Keratinocyte (primary cell): ENCODE data around the gene POTEI. TPM values are rescaled to one million over a fixed set of nuclear protein-coding genes. Genes with fewer than 3 reads are reported as not detected.
"Not testable (repeated sequence)": the region's sequence is repeated elsewhere in the genome, so short reads cannot be mapped to it uniquely, and the experiment has no call there.

Experiments
- DNase-seq: peaks from one replicate; pipeline ENCODE4 v3.0.0-alpha.2; 2011; ENCODE audit warnings: low read depth, missing footprints, low spot score
- FAIRE-seq: peaks from 2 replicates; lab custom pipeline; 2011; peaks lifted over from hg19 to GRCh38; lab: Jason Lieb, UNC
- H2AFZ ChIP-seq: 2 replicates; pipeline ENCODE4 v1.6.0; 2012; ENCODE audit warnings: low read length, control low read depth, inconsistent platforms; ENCODE audit not compliant: control insufficient read depth
- H3K27ac ChIP-seq: 2 replicates; pipeline ENCODE4 v1.5.1; 2011; ENCODE audit warnings: low read length; ENCODE audit not compliant: control insufficient read depth, insufficient read depth
- H3K27me3 ChIP-seq: 3 replicates; pipeline ENCODE4 v1.6.0; 2011; ENCODE audit warnings: low read length; ENCODE audit not compliant: control insufficient read depth, insufficient read depth; ENCODE audit errors: extremely low read depth
- H3K36me3 ChIP-seq, 2 experiments: 2 replicates in 1 of 2; 3 replicates in 1 of 2; pipeline ENCODE4 v1.5.1; 2011; ENCODE audit warnings: low read length in 2 of 2, mild to moderate bottlenecking in 1 of 2; ENCODE audit not compliant: control insufficient read depth in 2 of 2, insufficient read depth in 2 of 2; ENCODE audit errors: extremely low read depth in 1 of 2
- H3K4me1 ChIP-seq: 3 replicates; pipeline ENCODE4 v1.5.1; 2011; ENCODE audit warnings: low read length; ENCODE audit not compliant: control insufficient read depth, insufficient read depth; ENCODE audit errors: extremely low read depth
- H3K4me2 ChIP-seq: 3 replicates; pipeline ENCODE4 v1.6.0; 2011; ENCODE audit warnings: low read depth, low read length; ENCODE audit not compliant: control insufficient read depth, insufficient read depth; ENCODE audit errors: extremely low read depth
- H3K4me3 ChIP-seq, 3 experiments: fragments of 200-600 bp in 1 of 3; sonication (generic) in 1 of 3; 2 replicates in 2 of 3; 3 replicates in 1 of 3; pipeline ENCODE4 v1.5.1; 2011 to 2016; ENCODE audit warnings: low read length in 3 of 3, mild to moderate bottlenecking in 3 of 3, control low read depth in 2 of 3, inconsistent platforms in 1 of 3, low read depth in 1 of 3, mixed read lengths in 1 of 3, mixed run types in 1 of 3, moderate library complexity in 1 of 3; ENCODE audit not compliant: control insufficient read depth in 2 of 3, insufficient read depth in 2 of 3; ENCODE audit errors: extremely low read depth in 1 of 3
- H3K79me2 ChIP-seq: 2 replicates; pipeline ENCODE4 v1.6.0; 2012; ENCODE audit warnings: low read length; ENCODE audit not compliant: control insufficient read depth, insufficient read depth
- H3K9ac ChIP-seq: 3 replicates; pipeline ENCODE4 v1.6.0; 2011; ENCODE audit warnings: low read length; ENCODE audit not compliant: control insufficient read depth, insufficient read depth; ENCODE audit errors: extremely low read depth
- H3K9me1 ChIP-seq: 3 replicates; pipeline ENCODE4 v1.6.0; 2011; ENCODE audit warnings: low read length; ENCODE audit not compliant: control insufficient read depth, insufficient read depth; ENCODE audit errors: extremely low read depth
- H3K9me3 ChIP-seq: 2 replicates; pipeline ENCODE4 v1.5.1; 2012; ENCODE audit warnings: low read depth, low read length; ENCODE audit not compliant: control insufficient read depth
- H4K20me1 ChIP-seq: 3 replicates; pipeline ENCODE4 v1.6.0; 2011; ENCODE audit warnings: low read length; ENCODE audit not compliant: control insufficient read depth, insufficient read depth; ENCODE audit errors: extremely low read depth
- EZH2 ChIP-seq: IDR thresholded peaks from one replicate; pipeline ENCODE4 v1.6.1; 2012; ENCODE audit warnings: inconsistent platforms, mild to moderate bottlenecking, low read length, moderate library complexity
- dilution Hi-C: fragments of 300-500 bp; cut with MboI; formaldehyde crosslinking; loops from one replicate; pipeline ENCODE4 v1.7.0; 2020; ENCODE audit warnings: low sequenced_read_pairs; ENCODE audit not compliant: extremely low pct_ligation_motif_present
- polyA plus RNA-seq, 5 experiments: library from polyadenylated mRNA; depleted of rRNA in 3 of 5; stranded (reverse) in 3 of 5; stranded (forward) in 1 of 5; unstranded in 1 of 5; fragments of >200 nt; gene quantifications; 1 replicate in 1 of 5; 2 replicates in 3 of 5; 3 replicates in 1 of 5; pipeline versions ENCODE4 v1.2.1 to v1.2.3, GENCODE V29; 2011 to 2012; ENCODE audit warnings: missing spikeins in 2 of 5, low read depth in 1 of 5, low replicate concordance in 1 of 5
- small RNA-seq, 3 experiments: library from RNA; depleted of rRNA; stranded (forward); fragments of <200 nt; gene quantifications; one replicate each; pipeline ENCODE3, GENCODE V24; 2012; ENCODE audit warnings: low read depth in 3 of 3, low replicate concordance in 1 of 3; ENCODE audit not compliant: insufficient read length in 3 of 3

Gene POTEI
- polyA plus RNA-seq, 1 donor (not counting 4 experiments of a cell fraction or from before 2014, with no cell fraction given): not detected

DNA sequence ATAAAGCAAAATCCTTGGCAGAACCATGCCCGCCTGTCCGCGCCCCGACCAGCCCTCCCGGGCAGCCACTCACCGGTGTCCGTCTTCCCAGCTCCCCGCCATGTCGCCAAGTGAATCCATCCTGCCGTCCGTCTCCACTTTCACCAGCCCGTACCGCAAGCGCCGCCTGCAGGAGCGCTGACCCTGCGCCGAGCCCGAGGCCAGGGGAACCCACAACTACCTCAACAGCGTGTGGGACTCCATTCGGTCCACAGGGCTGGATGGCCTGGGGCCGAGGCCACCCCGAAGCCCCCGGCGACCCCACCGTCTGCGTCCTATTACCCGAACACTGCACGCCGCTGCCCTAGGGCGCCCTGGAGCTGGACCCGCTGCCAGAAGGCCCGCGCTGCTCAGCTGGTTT lies 81.5 kb downstream of the POTEI start:
- H3K27ac ChIP-seq, H3K9ac ChIP-seq, H4K20me1 ChIP-seq, H3K79me2 ChIP-seq, dilution Hi-C loops, H3K4me3 ChIP-seq, H3K4me1 ChIP-seq, H3K27me3 ChIP-seq, H3K36me3 ChIP-seq, H2AFZ ChIP-seq, H3K9me3 ChIP-seq, FAIRE-seq, H3K4me2 ChIP-seq, DNase-seq, H3K9me1 ChIP-seq: not testable (repeated sequence)
- TF ChIP-seq EZH2: peak; percentile 24

DNA sequence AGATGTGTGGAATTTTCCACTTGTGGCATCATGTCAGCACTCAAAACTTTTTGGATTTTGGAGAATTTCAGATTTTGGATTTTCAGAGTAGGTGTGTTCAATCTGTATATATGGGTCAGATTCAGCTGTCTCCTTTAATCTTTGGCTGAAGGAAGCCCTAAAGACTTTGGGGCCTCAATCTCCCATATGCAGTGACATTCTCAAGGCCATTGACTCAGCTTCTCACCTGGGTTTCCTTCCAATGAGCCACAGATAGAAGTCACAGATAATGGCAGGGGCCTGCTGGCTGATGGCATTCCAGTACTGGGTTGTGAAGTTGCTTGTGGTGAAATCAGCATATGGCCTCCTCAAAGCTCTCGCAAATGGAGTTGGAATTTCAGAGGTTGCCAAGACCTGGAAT lies 90.3 kb downstream of the POTEI start:
- DNase-seq, H3K36me3 ChIP-seq, H3K27ac ChIP-seq, H3K27me3 ChIP-seq, dilution Hi-C loops, H3K9me3 ChIP-seq, H3K4me2 ChIP-seq, H3K9me1 ChIP-seq, H3K79me2 ChIP-seq, H4K20me1 ChIP-seq, H3K9ac ChIP-seq, H3K4me3 ChIP-seq, FAIRE-seq, H3K4me1 ChIP-seq, H2AFZ ChIP-seq: not testable (repeated sequence)

DNA sequence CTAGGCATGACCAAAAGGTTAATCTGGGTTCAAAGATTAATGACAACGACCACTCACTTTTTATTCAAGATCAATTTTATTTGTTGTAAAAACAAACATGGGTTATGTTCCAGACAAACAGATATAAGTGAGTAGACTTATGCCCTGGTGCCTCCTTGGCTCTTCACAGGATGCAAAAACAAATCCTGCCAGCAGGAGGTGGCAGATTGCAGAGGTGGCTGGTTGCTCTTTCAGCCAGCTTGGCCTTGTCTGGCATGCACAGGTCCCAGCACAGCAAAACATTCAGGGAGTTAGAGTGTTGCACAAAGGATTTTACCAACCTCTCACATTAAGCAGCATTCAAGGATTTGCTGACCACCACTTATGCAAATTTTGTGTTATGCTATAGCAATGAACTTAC lies 92.4 kb downstream of the POTEI start:
- H3K9me1 ChIP-seq, H3K79me2 ChIP-seq, H3K9ac ChIP-seq, H3K4me1 ChIP-seq, H3K4me2 ChIP-seq, H3K9me3 ChIP-seq, DNase-seq, H3K27me3 ChIP-seq, FAIRE-seq, H3K36me3 ChIP-seq, H2AFZ ChIP-seq, dilution Hi-C loops, H3K27ac ChIP-seq, H4K20me1 ChIP-seq, H3K4me3 ChIP-seq: not testable (repeated sequence)

Small RNAs within 50 kb of the gene (small RNA-seq; reads per million reads assigned to genes)
- gene RF00017: 0 reads per million in 3 experiments
- gene RNU6-473P: 0 reads per million in 3 experiments

Other genes starting within 250 kb of the POTEI start
- 75.8 to 127 TPM (median 111 TPM) in 3 replicates for gene IMP4, start 166.4 kb downstream of the POTEI start, polyA plus RNA-seq
- gene PTPN18, start 153.3 kb downstream of the POTEI start, polyA plus RNA-seq: 8.7 to 13.5 TPM (median 9.6 TPM) in 3 replicates
- gene CFC1B, start 11.9 kb upstream of the POTEI start, polyA plus RNA-seq: not detected in 3 replicates
- not detected in 3 replicates for gene CFC1, start 90.2 kb upstream of the POTEI start, polyA plus RNA-seq
- gene POTEJ, start 102.1 kb upstream of the POTEI start, polyA plus RNA-seq: not detected in 3 replicates
- gene GPR148, start 219.7 kb upstream of the POTEI start, polyA plus RNA-seq: not detected in 3 replicates
- not detected in 3 replicates for gene AMER3, start 246.2 kb upstream of the POTEI start, polyA plus RNA-seq